ENCODE data around the gene TRIM62. TPM values are rescaled to one million over a fixed set of nuclear protein-coding genes. Genes with fewer than 3 reads are reported as not detected.
A peak's percentile ranks its signal among the peaks of the same experiment; 100 is the strongest.

Gene TRIM62
- total RNA-seq, 1 donor, result 3.9 TPM

DNA sequence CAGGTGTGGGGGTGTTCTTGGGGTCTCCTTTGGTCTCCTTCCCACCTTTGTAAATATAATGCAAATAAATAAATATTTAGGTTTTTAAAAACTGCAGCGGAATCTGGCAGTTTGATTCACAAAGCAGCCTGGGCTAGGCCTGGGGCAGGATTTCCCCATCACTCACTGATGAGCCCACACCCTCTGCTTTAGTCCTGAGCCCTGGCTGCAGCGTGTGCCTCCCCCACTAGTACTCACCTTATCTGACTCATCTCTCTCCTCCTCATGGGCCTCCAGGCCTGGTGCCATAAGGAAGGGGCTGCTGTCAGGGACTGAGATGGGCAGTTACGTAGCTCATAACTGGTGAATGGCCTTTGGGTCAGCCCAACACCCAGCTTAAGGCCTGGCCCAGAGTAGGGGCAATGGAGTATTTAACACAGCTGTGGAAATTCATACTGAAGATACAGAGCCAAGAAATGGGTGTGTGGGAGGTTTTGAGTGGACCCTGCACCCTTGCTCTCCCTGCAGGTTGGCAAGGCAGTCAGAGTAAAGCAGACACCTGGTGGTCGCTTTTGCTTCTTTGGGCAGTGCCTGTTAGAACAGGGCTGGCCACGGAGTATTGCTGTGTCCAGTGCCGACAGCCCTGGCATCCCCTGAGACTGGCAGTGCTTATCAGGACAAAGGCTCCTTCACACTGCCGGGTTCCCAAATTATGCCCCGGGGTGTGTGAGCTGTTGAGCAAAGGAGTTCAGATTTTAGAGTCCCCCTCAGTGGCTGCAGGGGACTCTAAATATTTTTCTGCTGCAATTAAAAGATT is 61.2 kb downstream of the TRIM62 start:
- TF ChIP-seq, protein P1, sequence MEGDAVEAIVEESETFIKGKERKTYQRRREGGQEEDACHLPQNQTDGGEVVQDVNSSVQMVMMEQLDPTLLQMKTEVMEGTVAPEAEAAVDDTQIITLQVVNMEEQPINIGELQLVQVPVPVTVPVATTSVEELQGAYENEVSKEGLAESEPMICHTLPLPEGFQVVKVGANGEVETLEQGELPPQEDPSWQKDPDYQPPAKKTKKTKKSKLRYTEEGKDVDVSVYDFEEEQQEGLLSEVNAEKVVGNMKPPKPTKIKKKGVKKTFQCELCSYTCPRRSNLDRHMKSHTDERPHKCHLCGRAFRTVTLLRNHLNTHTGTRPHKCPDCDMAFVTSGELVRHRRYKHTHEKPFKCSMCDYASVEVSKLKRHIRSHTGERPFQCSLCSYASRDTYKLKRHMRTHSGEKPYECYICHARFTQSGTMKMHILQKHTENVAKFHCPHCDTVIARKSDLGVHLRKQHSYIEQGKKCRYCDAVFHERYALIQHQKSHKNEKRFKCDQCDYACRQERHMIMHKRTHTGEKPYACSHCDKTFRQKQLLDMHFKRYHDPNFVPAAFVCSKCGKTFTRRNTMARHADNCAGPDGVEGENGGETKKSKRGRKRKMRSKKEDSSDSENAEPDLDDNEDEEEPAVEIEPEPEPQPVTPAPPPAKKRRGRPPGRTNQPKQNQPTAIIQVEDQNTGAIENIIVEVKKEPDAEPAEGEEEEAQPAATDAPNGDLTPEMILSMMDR (IDR thresholded peaks at IDR 0.05; ENCODE audit: insufficient read depth, low read depth, low read length), result no peak
- DNase-seq (ENCODE audit: low read depth), result no peak
- H3K4me3 ChIP-seq (ENCODE audit: low read depth, low read length), result no peak overlapping the region

DNA sequence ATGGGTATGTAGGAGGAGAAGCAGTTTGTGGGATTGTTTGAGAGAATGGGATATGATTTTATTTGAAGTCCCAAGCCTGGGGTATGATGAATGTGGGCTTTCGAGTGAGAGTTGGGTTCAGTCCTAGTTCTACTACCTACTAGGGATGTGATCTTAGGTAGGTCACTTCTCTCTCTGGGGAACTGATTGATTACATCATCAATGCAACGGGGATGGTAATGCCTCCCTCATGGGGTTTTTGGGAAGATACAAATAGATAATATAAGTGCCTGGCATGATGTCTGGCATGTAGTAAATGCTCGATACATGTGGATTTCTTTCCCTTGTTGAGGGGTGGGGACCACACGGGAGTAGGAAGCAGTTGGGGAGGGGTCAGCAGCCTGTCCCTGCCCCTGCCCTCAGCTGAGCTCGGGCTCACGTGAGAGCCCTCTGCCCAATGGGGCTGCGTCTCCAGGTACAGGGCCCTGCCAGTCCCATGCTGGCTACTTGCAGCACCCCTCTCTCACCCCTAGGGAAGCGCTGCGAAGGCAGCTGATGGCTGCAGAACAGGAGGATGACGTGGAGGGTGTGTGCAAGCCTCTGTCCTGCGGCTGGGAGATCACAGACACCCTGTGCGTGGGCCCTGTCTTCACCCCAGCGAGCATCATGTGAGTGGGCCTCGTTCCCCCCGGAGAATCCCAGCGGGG is 62.2 kb downstream of the TRIM62 start:
- H3K4me3 ChIP-seq (ENCODE audit: low read depth, low read length), result no peak overlapping the region
- DNase-seq (ENCODE audit: low read depth), result no peak

DNA sequence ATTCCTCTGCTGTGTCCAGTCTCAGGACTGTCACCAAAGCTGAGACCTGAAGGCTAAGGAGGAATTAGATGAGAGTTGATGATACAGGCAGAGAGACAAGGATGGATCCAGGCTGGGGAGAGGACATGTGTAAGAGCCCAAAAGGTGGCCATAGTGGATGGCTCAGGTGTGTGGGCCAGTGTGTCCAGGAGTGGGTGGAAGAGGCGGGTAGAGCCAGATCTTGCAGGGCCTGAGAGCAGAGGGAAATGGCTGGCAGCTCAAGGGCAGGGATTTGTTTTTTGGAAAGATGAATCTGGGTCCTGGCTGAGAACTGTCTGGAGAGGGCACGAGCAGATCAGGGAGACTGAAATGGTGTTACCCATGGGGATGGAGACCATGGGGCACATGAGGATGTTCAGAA is 62.8 kb downstream of the TRIM62 start:
- no peak overlapping the region for H3K4me3 ChIP-seq (ENCODE audit: low read depth, low read length)
- TF ChIP-seq, protein P1 (IDR thresholded peaks at IDR 0.05; ENCODE audit: insufficient read depth, low read depth, low read length), result no peak
- DNase-seq (ENCODE audit: low read depth), result no peak

More for the DNA sequence above, 62.2 kb downstream of the TRIM62 start:
- TF ChIP-seq, protein P1 (IDR thresholded peaks at IDR 0.05; ENCODE audit: insufficient read depth, low read depth, low read length), result peak; percentile 17

DNA sequence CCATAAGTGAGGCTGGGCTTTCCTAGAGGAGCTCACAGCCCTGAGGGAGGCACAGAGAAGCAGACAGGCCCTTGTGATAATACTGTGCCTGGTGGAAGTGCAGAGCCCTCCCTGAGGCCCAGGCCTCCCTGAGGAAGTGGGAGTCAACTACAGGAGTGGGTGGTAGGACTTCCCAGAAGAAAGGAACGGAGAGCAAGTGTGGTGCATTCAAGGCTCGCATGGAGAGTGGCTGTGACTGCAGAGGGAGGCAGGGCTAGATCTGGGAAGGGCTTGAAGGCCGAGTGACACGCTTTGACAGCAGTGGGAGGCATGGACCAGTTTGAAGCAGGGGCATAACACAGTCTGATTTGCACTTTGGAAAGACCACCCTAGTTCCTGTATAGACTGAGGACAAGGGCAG is 63.6 kb downstream of the TRIM62 start:
- no peak overlapping the region for H3K4me3 ChIP-seq (ENCODE audit: low read depth, low read length)
- no peak for DNase-seq (ENCODE audit: low read depth)
- TF ChIP-seq, protein P1 (IDR thresholded peaks at IDR 0.05; ENCODE audit: insufficient read depth, low read depth, low read length), result no peak

DNA sequence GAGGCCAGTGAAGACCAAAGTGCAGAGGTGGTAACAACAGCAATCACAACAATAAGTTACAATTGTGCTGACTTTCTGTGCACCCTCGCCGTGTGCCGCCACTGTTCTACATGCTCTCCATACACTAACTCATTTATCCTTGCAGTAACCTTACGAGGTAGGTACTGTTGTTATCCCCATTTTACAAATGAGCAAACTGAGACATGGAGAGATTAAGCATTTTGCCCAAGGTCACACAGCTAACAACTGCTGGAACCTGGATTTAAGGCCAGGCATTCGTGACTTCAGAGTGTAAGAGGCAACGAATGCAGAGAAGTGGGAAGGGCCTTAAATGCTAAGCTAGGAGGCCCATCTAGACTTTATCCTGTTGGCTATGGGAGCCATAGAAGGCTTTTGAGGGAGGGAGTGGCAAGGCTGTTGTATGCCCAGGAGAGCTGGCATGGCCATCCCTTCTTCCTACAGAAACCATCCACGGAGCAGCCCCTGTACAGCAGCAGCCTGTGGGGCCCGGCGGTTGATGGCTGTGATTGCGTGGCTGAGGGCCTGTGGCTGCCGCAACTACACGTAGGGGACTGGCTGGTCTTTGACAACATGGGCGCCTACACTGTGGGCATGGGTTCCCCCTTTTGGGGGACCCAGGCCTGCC is 64.3 kb downstream of the TRIM62 start:
- H3K4me3 ChIP-seq (ENCODE audit: low read depth, low read length), result no peak overlapping the region
- TF ChIP-seq, protein P1 (IDR thresholded peaks at IDR 0.05; ENCODE audit: insufficient read depth, low read depth, low read length), result no peak
- no peak for DNase-seq (ENCODE audit: low read depth)

DNA sequence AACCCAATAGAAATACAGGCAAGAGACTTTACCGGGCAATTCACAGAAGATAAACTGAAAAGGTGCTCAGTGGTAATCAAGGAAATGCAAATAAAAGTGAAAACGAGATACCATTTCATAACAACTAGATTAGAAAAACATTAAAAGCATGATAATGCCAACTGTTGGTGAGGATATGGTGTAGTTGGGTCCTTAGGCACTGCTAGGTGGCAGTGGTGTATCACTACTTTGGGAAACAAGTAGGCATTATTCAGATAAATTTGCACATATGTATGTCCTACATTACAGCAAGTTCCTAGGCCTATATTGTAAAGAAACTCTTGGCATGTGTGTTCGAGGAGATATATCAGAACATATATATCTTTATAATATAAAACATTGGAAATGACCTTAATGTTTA is 69.9 kb downstream of the TRIM62 start:
- no peak overlapping the region for H3K4me3 ChIP-seq (ENCODE audit: low read depth, low read length)
- DNase-seq (ENCODE audit: low read depth), result peak; percentile 30
- TF ChIP-seq, protein P1 (IDR thresholded peaks at IDR 0.05; ENCODE audit: insufficient read depth, low read depth, low read length), result peak; percentile 32

Measured in fibroblast of villous mesenchyme (primary cell).